Mesendoderm (in vitro differentiated cells): Measurements from ENCODE around the gene ZFP3. TPM values are rescaled to one million over a fixed set of nuclear protein-coding genes. Genes with fewer than 3 reads are reported as not detected.
"Not testable (repeated sequence)": the region's sequence is repeated elsewhere in the genome, so short reads cannot be mapped to it uniquely, and the experiment has no call there.

Source experiments
- DNase-seq: peaks from one replicate; pipeline ENCODE4 v3.0.0; 2013
- H2AK5ac ChIP-seq: 2 replicates; pipeline ENCODE4 v1.6.1; 2013; ENCODE audit warnings: low read length, inconsistent platforms
- H2BK120ac ChIP-seq: 2 replicates; pipeline ENCODE4 v1.6.1; 2013; ENCODE audit warnings: low read depth, mild to moderate bottlenecking, low read length, moderate library complexity, mixed read lengths
- H2BK15ac ChIP-seq: replicated peaks from 2 replicates; pipeline ENCODE4 v1.6.1; 2013; ENCODE audit warnings: low read depth, mild to moderate bottlenecking, moderate library complexity
- H2BK5ac ChIP-seq: 2 replicates; pipeline ENCODE4 v1.6.1; 2013; ENCODE audit warnings: low read length, inconsistent platforms
- H3K18ac ChIP-seq: 2 replicates; pipeline ENCODE4 v1.6.1; 2013; ENCODE audit warnings: mild to moderate bottlenecking, low read length, mixed read lengths
- H3K23ac ChIP-seq: one replicate; pipeline ENCODE4 v1.6.1; 2013; ENCODE audit warnings: low read length
- H3K27ac ChIP-seq: 2 replicates; pipeline ENCODE4 v1.5.1; 2013; ENCODE audit warnings: low read depth, mild to moderate bottlenecking, inconsistent platforms, low read length, moderate library complexity
- H3K27me3 ChIP-seq: 2 replicates; pipeline ENCODE4 v1.6.1; 2013; ENCODE audit warnings: low read length, control low read depth, mild to moderate bottlenecking, inconsistent platforms; ENCODE audit not compliant: insufficient read depth, poor library complexity
- H3K36me3 ChIP-seq: 2 replicates; pipeline ENCODE4 v1.6.1; 2013; ENCODE audit warnings: low read length, inconsistent platforms; ENCODE audit not compliant: control insufficient read depth, insufficient read depth
- H3K4ac ChIP-seq: one replicate; pipeline ENCODE4 v1.6.1; 2013; ENCODE audit warnings: low read depth, mild to moderate bottlenecking, low read length, moderate library complexity
- H3K4me1 ChIP-seq: 2 replicates; pipeline ENCODE4 v1.6.1; 2013; ENCODE audit warnings: low read depth, low read length, inconsistent platforms; ENCODE audit not compliant: control insufficient read depth
- H3K4me2 ChIP-seq: 2 replicates; pipeline ENCODE4 v1.6.1; 2013; ENCODE audit warnings: low read length
- H3K4me3 ChIP-seq: 2 replicates; pipeline ENCODE4 v1.5.1; 2013; ENCODE audit warnings: mild to moderate bottlenecking, low read length
- H3K56ac ChIP-seq: one replicate; pipeline ENCODE4 v1.6.1; 2013; ENCODE audit warnings: low read length
- H3K79me1 ChIP-seq: 2 replicates; pipeline ENCODE4 v1.6.1; 2013; ENCODE audit warnings: low read length, inconsistent platforms
- H3K79me2 ChIP-seq: 2 replicates; pipeline ENCODE4 v1.6.1; 2013; ENCODE audit warnings: mild to moderate bottlenecking, low read length; ENCODE audit not compliant: control insufficient read depth, insufficient read depth
- H3K9ac ChIP-seq: 2 replicates; pipeline ENCODE4 v1.6.1; 2013; ENCODE audit warnings: low read length, inconsistent platforms
- H4K5ac ChIP-seq: one replicate; pipeline ENCODE4 v1.6.1; 2013; ENCODE audit warnings: low read length
- H4K8ac ChIP-seq: one replicate; pipeline ENCODE4 v1.6.1; 2013; ENCODE audit warnings: low read depth, mild to moderate bottlenecking, control low read depth, low read length, moderate library complexity
- WGBS: extraction: QIAGEN DNeasy Blood & Tissue Kit; methylation state at CpG from one replicate; pipeline ENCODE4 v1.1.7; 2013; ENCODE audit warnings: low lambda C conversion rate, missing lambda C conversion rate; ENCODE audit not compliant: insufficient coverage; ENCODE audit errors: extremely low coverage; 5-methylcytosine and 5-hydroxymethylcytosine counted together
- polyA plus RNA-seq, 2 experiments: library from polyadenylated mRNA; stranded (reverse); fragments of 200-250 nt; gene quantifications; one replicate each; pipeline ENCODE4 v1.2.3, GENCODE V29; 2013

The ZFP3 gene
- polyA plus RNA-seq (2013, experiment 1 of 2): 0.18 TPM
- polyA plus RNA-seq (2013, experiment 2 of 2): 0.18 TPM

GRCh38 chr17:5078106-5079028 is at the start of gene ZFP3:
ZFP3 (plus strand) TSS chr17:5078467; CDS start chr17:5091505, 13,038 bp downstream.
- Histone ChIP-seq H3K18ac (no peak within 1 kb of the TSS), H2AK5ac (no peak within 1 kb of the TSS), H3K4me1 (no peaks in the 10 kb centered on the region), H4K5ac (no peak within 1 kb of the TSS), H3K4me3 (no peak within 1 kb of the TSS), H3K4ac (no peak within 1 kb of the TSS), H3K27ac (no peak within 1 kb of the TSS), H3K56ac (no peak within 1 kb of the TSS), H2BK120ac (no peak within 1 kb of the TSS), H3K36me3 (no peaks in the 10 kb centered on the region), H3K79me1 (no peaks in the 10 kb centered on the region), H2BK5ac (no peak within 1 kb of the TSS), H3K27me3 (no peaks in the 10 kb centered on the region), H3K4me2 (no peak within 1 kb of the TSS), H3K79me2 (no peaks in the 10 kb centered on the region), H2BK15ac (no peak within 1 kb of the TSS), H3K23ac (no peak within 1 kb of the TSS), H4K8ac (no peak within 1 kb of the TSS), H3K9ac (no peak within 1 kb of the TSS)
- WGBS: no CpG with 5 or more reads among the region's 75 CpGs
- DNase-seq: peak; percentile 51

- H3K79me2 ChIP-seq, H3K4me3 ChIP-seq, H3K56ac ChIP-seq, H3K4me1 ChIP-seq, DNase-seq, H4K5ac ChIP-seq, H2BK5ac ChIP-seq, H3K23ac ChIP-seq, H3K27me3 ChIP-seq, H4K8ac ChIP-seq, H3K4ac ChIP-seq, H2BK120ac ChIP-seq, H3K27ac ChIP-seq, H3K4me2 ChIP-seq, H2BK15ac ChIP-seq, H2AK5ac ChIP-seq, H3K79me1 ChIP-seq, H3K36me3 ChIP-seq, H3K18ac ChIP-seq, H3K9ac ChIP-seq: not testable (repeated sequence)
- no CpG with 5 or more reads among the region's 2 CpGs for WGBS
These were observed 48.1 kb upstream of the ZFP3 start for GRCh38 chr17:5030168-5030567.

- H3K4ac ChIP-seq: peak overlapping the region; percentile 48
- no peak overlapping the region for H2BK120ac ChIP-seq
- no peak overlapping the region for H4K8ac ChIP-seq
- no peaks in the 10 kb centered on the region for H3K27me3 ChIP-seq
- no peak overlapping the region for H3K18ac ChIP-seq
- WGBS: no CpG with 5 or more reads among the region's 48 CpGs
- H2BK15ac ChIP-seq: no peak overlapping the region
- no peaks in the 10 kb centered on the region for H3K4me1 ChIP-seq
- H2AK5ac ChIP-seq: no peak overlapping the region
- H3K4me2 ChIP-seq: peak overlapping the region; percentile 46
- DNase-seq: peak; percentile 91
- peak overlapping the region; percentile 58 for H3K9ac ChIP-seq
- no peak overlapping the region for H4K5ac ChIP-seq
- peak overlapping the region; percentile 70 for H3K56ac ChIP-seq
- H3K36me3 ChIP-seq: no peaks in the 10 kb centered on the region
- H3K27ac ChIP-seq: no peak overlapping the region
- H3K79me2 ChIP-seq: no peaks in the 10 kb centered on the region
- H2BK5ac ChIP-seq: no peak overlapping the region
- H3K79me1 ChIP-seq: no peaks in the 10 kb centered on the region
- no peak overlapping the region for H3K4me3 ChIP-seq
- no peak overlapping the region for H3K23ac ChIP-seq
These were observed 46.7 kb upstream of the ZFP3 start for GRCh38 chr17:5031365-5032082.

GRCh38 chr17:5032865-5033264 is 45.4 kb upstream of the ZFP3 start:
- H3K18ac ChIP-seq: no peak overlapping the region
- WGBS: no CpG with 5 or more reads among the region's 6 CpGs

GRCh38 chr17:5033352-5034015 is 44.8 kb upstream of the ZFP3 start:
- no peaks in the 10 kb centered on the region for H3K79me1 ChIP-seq
- no peaks in the 10 kb centered on the region for H3K4me1 ChIP-seq
- H3K27ac ChIP-seq: no peak overlapping the region
- H3K4ac ChIP-seq: no peak overlapping the region
- no peaks in the 10 kb centered on the region for H3K79me2 ChIP-seq
- no peak overlapping the region for H3K4me3 ChIP-seq
- no peak overlapping the region for H2BK5ac ChIP-seq
- no peak overlapping the region for H4K8ac ChIP-seq
- no peak overlapping the region for H4K5ac ChIP-seq
- H2BK15ac ChIP-seq: no peak overlapping the region
- H3K36me3 ChIP-seq: no peaks in the 10 kb centered on the region
- no peak overlapping the region for H3K56ac ChIP-seq
- H3K18ac ChIP-seq: no peak overlapping the region
- no peak overlapping the region for H3K4me2 ChIP-seq
- H3K27me3 ChIP-seq: no peaks in the 10 kb centered on the region
- DNase-seq: no peak
- no peak overlapping the region for H2AK5ac ChIP-seq
- H3K23ac ChIP-seq: no peak overlapping the region
- H2BK120ac ChIP-seq: no peak overlapping the region
- no CpG with 5 or more reads among the region's 13 CpGs for WGBS
- no peak overlapping the region for H3K9ac ChIP-seq

More at GRCh38 chr17:5032865-5033264, 45.4 kb upstream of the ZFP3 start:
- Histone ChIP-seq H3K9ac (no peak overlapping the region), H4K5ac (no peak overlapping the region), H2BK5ac (no peak overlapping the region), H3K23ac (no peak overlapping the region), H3K4me2 (no peak overlapping the region), H3K4me3 (no peak overlapping the region), H3K79me2 (no peaks in the 10 kb centered on the region), H3K4me1 (no peaks in the 10 kb centered on the region), H3K4ac (no peak overlapping the region), H4K8ac (no peak overlapping the region), H2AK5ac (no peak overlapping the region), H2BK120ac (no peak overlapping the region), H3K56ac (no peak overlapping the region), H3K27ac (no peak overlapping the region), H3K79me1 (no peaks in the 10 kb centered on the region), H2BK15ac (no peak overlapping the region), H3K27me3 (no peaks in the 10 kb centered on the region), H3K36me3 (no peaks in the 10 kb centered on the region)
- DNase-seq: no peak
